ENCODE data around the gene ITPRID2.

ITPRID2 gene

GRCh38 chr2:181857483-181857882, 34.0 kb upstream of the ITPRID2 start:
- H3K27ac ChIP-seq (ENCODE audit: low read depth, low read length): no peak overlapping the region
- no peaks in the 10 kb centered on the region for H3K36me3 ChIP-seq (ENCODE audit: control insufficient read depth, insufficient read depth, low read length)
- H3K9me3 ChIP-seq (ENCODE audit: control insufficient read depth, insufficient read depth, low read length): no peaks in the 10 kb centered on the region
- no peak overlapping the region for H3K4me3 ChIP-seq (ENCODE audit: low read depth, low read length)
- no peak overlapping the region for H3K9ac ChIP-seq (ENCODE audit: low read depth, low read length)
- H3K4me1 ChIP-seq (ENCODE audit: control insufficient read depth, insufficient read depth, low read length): peaks cover 5% of the 10 kb centered on the region; the same call in 1 of the 2 replicates
- no peaks in the 10 kb centered on the region for H3K27me3 ChIP-seq (ENCODE audit: control insufficient read depth, insufficient read depth, low read length)

- Histone ChIP-seq H3K4me3 (ENCODE audit: low read depth, low read length) (no peak overlapping the region), H3K27ac (ENCODE audit: low read depth, low read length) (no peak overlapping the region), H3K27me3 (ENCODE audit: control insufficient read depth, insufficient read depth, low read length) (no peaks in the 10 kb centered on the region), H3K9me3 (ENCODE audit: control insufficient read depth, insufficient read depth, low read length) (no peaks in the 10 kb centered on the region), H3K4me1 (ENCODE audit: control insufficient read depth, insufficient read depth, low read length) (peaks cover 5% of the 10 kb centered on the region; the same call in 1 of the 2 replicates), H3K9ac (ENCODE audit: low read depth, low read length) (no peak overlapping the region), H3K36me3 (ENCODE audit: control insufficient read depth, insufficient read depth, low read length) (no peaks in the 10 kb centered on the region)
These were observed 32.9 kb upstream of the ITPRID2 start for GRCh38 chr2:181858600-181858999.

GRCh38 chr2:181859123-181859522, 32.4 kb upstream of the ITPRID2 start:
- Histone ChIP-seq H3K9ac (ENCODE audit: low read depth, low read length) (no peak overlapping the region), H3K9me3 (ENCODE audit: control insufficient read depth, insufficient read depth, low read length) (no peaks in the 10 kb centered on the region), H3K27me3 (ENCODE audit: control insufficient read depth, insufficient read depth, low read length) (no peaks in the 10 kb centered on the region), H3K36me3 (ENCODE audit: control insufficient read depth, insufficient read depth, low read length) (no peaks in the 10 kb centered on the region), H3K27ac (ENCODE audit: low read depth, low read length) (no peak overlapping the region), H3K4me3 (ENCODE audit: low read depth, low read length) (no peak overlapping the region), H3K4me1 (ENCODE audit: control insufficient read depth, insufficient read depth, low read length) (peaks cover 5% of the 10 kb centered on the region; the same call in 1 of the 2 replicates)

- Histone ChIP-seq H3K4me1 (ENCODE audit: control insufficient read depth, insufficient read depth, low read length) (peaks cover 2% of the 10 kb centered on the region; the same call in 1 of the 2 replicates), H3K9ac (ENCODE audit: low read depth, low read length) (no peak overlapping the region), H3K36me3 (ENCODE audit: control insufficient read depth, insufficient read depth, low read length) (no peaks in the 10 kb centered on the region)
These were observed 31.7 kb upstream of the ITPRID2 start for GRCh38 chr2:181859803-181860202.

GRCh38 chr2:181861379-181861778, 30.2 kb upstream of the ITPRID2 start:
- Histone ChIP-seq H3K27ac (ENCODE audit: low read depth, low read length) (no peak overlapping the region), H3K9me3 (ENCODE audit: control insufficient read depth, insufficient read depth, low read length) (no peaks in the 10 kb centered on the region), H3K4me1 (ENCODE audit: control insufficient read depth, insufficient read depth, low read length) (no peaks in the 10 kb centered on the region), H3K36me3 (ENCODE audit: control insufficient read depth, insufficient read depth, low read length) (no peaks in the 10 kb centered on the region), H3K27me3 (ENCODE audit: control insufficient read depth, insufficient read depth, low read length) (no peaks in the 10 kb centered on the region), H3K4me3 (ENCODE audit: low read depth, low read length) (no peak overlapping the region), H3K9ac (ENCODE audit: low read depth, low read length) (no peak overlapping the region)

More at GRCh38 chr2:181859803-181860202, 31.7 kb upstream of the ITPRID2 start:
- Histone ChIP-seq H3K27ac (ENCODE audit: low read depth, low read length) (no peak overlapping the region), H3K9me3 (ENCODE audit: control insufficient read depth, insufficient read depth, low read length) (no peaks in the 10 kb centered on the region), H3K4me3 (ENCODE audit: low read depth, low read length) (no peak overlapping the region), H3K27me3 (ENCODE audit: control insufficient read depth, insufficient read depth, low read length) (no peaks in the 10 kb centered on the region)

- Histone ChIP-seq H3K27me3 (ENCODE audit: control insufficient read depth, insufficient read depth, low read length) (no peaks in the 10 kb centered on the region), H3K4me3 (ENCODE audit: low read depth, low read length) (no peak overlapping the region), H3K9me3 (ENCODE audit: control insufficient read depth, insufficient read depth, low read length) (no peaks in the 10 kb centered on the region), H3K27ac (ENCODE audit: low read depth, low read length) (no peak overlapping the region), H3K9ac (ENCODE audit: low read depth, low read length) (no peak overlapping the region), H3K36me3 (ENCODE audit: control insufficient read depth, insufficient read depth, low read length) (no peaks in the 10 kb centered on the region), H3K4me1 (ENCODE audit: control insufficient read depth, insufficient read depth, low read length) (no peaks in the 10 kb centered on the region)
These were observed 28.8 kb upstream of the ITPRID2 start for GRCh38 chr2:181862583-181863281.

- Histone ChIP-seq H3K4me1 (ENCODE audit: control insufficient read depth, insufficient read depth, low read length) (peaks cover 5% of the 10 kb centered on the region; the same call in 1 of the 2 replicates), H3K27ac (ENCODE audit: low read depth, low read length) (no peak overlapping the region), H3K9ac (ENCODE audit: low read depth, low read length) (no peak overlapping the region), H3K36me3 (ENCODE audit: control insufficient read depth, insufficient read depth, low read length) (no peaks in the 10 kb centered on the region), H3K4me3 (ENCODE audit: low read depth, low read length) (no peak overlapping the region), H3K27me3 (ENCODE audit: control insufficient read depth, insufficient read depth, low read length) (no peaks in the 10 kb centered on the region), H3K9me3 (ENCODE audit: control insufficient read depth, insufficient read depth, low read length) (no peaks in the 10 kb centered on the region)
These were observed 19.4 kb upstream of the ITPRID2 start for GRCh38 chr2:181872178-181872577.

GRCh38 chr2:181876614-181877063, 14.9 kb upstream of the ITPRID2 start:
- Histone ChIP-seq H3K27ac (ENCODE audit: low read depth, low read length) (no peak overlapping the region), H3K36me3 (ENCODE audit: control insufficient read depth, insufficient read depth, low read length) (no peaks in the 10 kb centered on the region), H3K27me3 (ENCODE audit: control insufficient read depth, insufficient read depth, low read length) (no peaks in the 10 kb centered on the region), H3K4me1 (ENCODE audit: control insufficient read depth, insufficient read depth, low read length) (peaks cover 5% of the 10 kb centered on the region; the same call in 1 of the 2 replicates), H3K9me3 (ENCODE audit: control insufficient read depth, insufficient read depth, low read length) (no peaks in the 10 kb centered on the region), H3K9ac (ENCODE audit: low read depth, low read length) (no peak overlapping the region), H3K4me3 (ENCODE audit: low read depth, low read length) (no peak overlapping the region)

- no peaks in the 10 kb centered on the region for H3K9me3 ChIP-seq (ENCODE audit: control insufficient read depth, insufficient read depth, low read length)
- no peak overlapping the region for H3K27ac ChIP-seq (ENCODE audit: low read depth, low read length)
- H3K27me3 ChIP-seq (ENCODE audit: control insufficient read depth, insufficient read depth, low read length): no peaks in the 10 kb centered on the region
- no peaks in the 10 kb centered on the region for H3K36me3 ChIP-seq (ENCODE audit: control insufficient read depth, insufficient read depth, low read length)
- H3K4me3 ChIP-seq (ENCODE audit: low read depth, low read length): no peak overlapping the region
- peaks cover 5% of the 10 kb centered on the region; the same call in 1 of the 2 replicates for H3K4me1 ChIP-seq (ENCODE audit: control insufficient read depth, insufficient read depth, low read length)
- no peak overlapping the region for H3K9ac ChIP-seq (ENCODE audit: low read depth, low read length)
These were observed 14.3 kb upstream of the ITPRID2 start for GRCh38 chr2:181877181-181877664.

GRCh38 chr2:181878448-181878847, 13.1 kb upstream of the ITPRID2 start:
- Histone ChIP-seq H3K9ac (ENCODE audit: low read depth, low read length) (no peak overlapping the region), H3K36me3 (ENCODE audit: control insufficient read depth, insufficient read depth, low read length) (no peaks in the 10 kb centered on the region), H3K4me1 (ENCODE audit: control insufficient read depth, insufficient read depth, low read length) (no peaks in the 10 kb centered on the region), H3K27ac (ENCODE audit: low read depth, low read length) (no peak overlapping the region), H3K27me3 (ENCODE audit: control insufficient read depth, insufficient read depth, low read length) (no peaks in the 10 kb centered on the region), H3K9me3 (ENCODE audit: control insufficient read depth, insufficient read depth, low read length) (no peaks in the 10 kb centered on the region), H3K4me3 (ENCODE audit: low read depth, low read length) (no peak overlapping the region)

- no peaks in the 10 kb centered on the region for H3K9me3 ChIP-seq (ENCODE audit: control insufficient read depth, insufficient read depth, low read length)
- no peak overlapping the region for H3K4me3 ChIP-seq (ENCODE audit: low read depth, low read length)
- no peaks in the 10 kb centered on the region for H3K4me1 ChIP-seq (ENCODE audit: control insufficient read depth, insufficient read depth, low read length)
- no peak overlapping the region for H3K27ac ChIP-seq (ENCODE audit: low read depth, low read length)
- H3K27me3 ChIP-seq (ENCODE audit: control insufficient read depth, insufficient read depth, low read length): no peaks in the 10 kb centered on the region
- no peak overlapping the region for H3K9ac ChIP-seq (ENCODE audit: low read depth, low read length)
- H3K36me3 ChIP-seq (ENCODE audit: control insufficient read depth, insufficient read depth, low read length): no peaks in the 10 kb centered on the region
These were observed 12.2 kb upstream of the ITPRID2 start for GRCh38 chr2:181879295-181879694.
